ENCODE results near the gene MELTF. TPM values are rescaled to one million over a fixed set of nuclear protein-coding genes. Genes with fewer than 3 reads are reported as not detected.

The MELTF gene
- total RNA-seq, 2 experiments from 2014 or later: 6.0 TPM

Other genes with a start within 250 kb of the MELTF start
- gene SENP5, start 161.9 kb downstream of the MELTF start, total RNA-seq: 10 to 100 TPM; 30.5 to 32.0 TPM
- 10 to 100 TPM; 83.0 to 85.1 TPM for gene NCBP2, start 87.3 kb downstream of the MELTF start, total RNA-seq
- under 1 TPM; 0.65 to 0.71 TPM for gene PIGZ, start 61.0 kb downstream of the MELTF start, total RNA-seq